ENCODE measurements around the gene DTYMK. TPM values are rescaled to one million over a fixed set of nuclear protein-coding genes. Genes with fewer than 3 reads are reported as not detected.

Gene DTYMK
- polyA plus RNA-seq, 1 of the 3 experiments (the other 2 are of a cell fraction): 51.1 TPM

- H3K4me1 ChIP-seq (ENCODE audit: control insufficient read depth in 1 of 2, insufficient read depth in 2 of 2, low read depth in 1 of 2, low read length in 1 of 2): peaks cover 0 to 19% of the 10 kb centered on the region in 2 experiments; a peak in 2 of 4 replicates
- peaks cover 18 to 33% of the 10 kb centered on the region in 2 experiments for H3K36me3 ChIP-seq (replicated peaks in 1 of 2; ENCODE audit: control insufficient read depth in 1 of 2, insufficient read depth in 2 of 2, low read length in 1 of 2)
- H3K9ac ChIP-seq: no peak overlapping the region
- H3F3A ChIP-seq (replicated peaks; ENCODE audit: insufficient read depth): peaks cover 22% of the 10 kb centered on the region
- DNase-seq: no peak
- peaks cover 7% of the 10 kb centered on the region; the same call in 1 of the 2 replicates for H4K20me1 ChIP-seq (ENCODE audit: insufficient read depth)
- H3K4me2 ChIP-seq: no peak overlapping the region
- H3K9me3 ChIP-seq: no peaks in the 10 kb centered on the region
- no peak overlapping the region for H3K27ac ChIP-seq (ENCODE audit: low read depth in 2 of 2, low read length in 1 of 2)
- H3K4me3 ChIP-seq (ENCODE audit: low read depth in 2 of 2, low read length in 1 of 2): no peak overlapping the region
- peaks cover 29% of the 10 kb centered on the region; the same call in 1 of the 2 replicates for H3K79me2 ChIP-seq (ENCODE audit: insufficient read depth)
- no peak overlapping the region for H2AFZ ChIP-seq (ENCODE audit: low read depth)
- ChIA-PET CTCF (no interaction called here), POLR2A (interaction anchor here (1.2 kb wide), 1 partner anchor 9 kb away, joined by 4 read pairs; the partner anchor contains the start of gene DTYMK)
- no peak for TF ChIP-seq FOSL2 (IDR thresholded peaks at IDR 0.05; ENCODE audit: borderline replicate concordance, low read depth)
- no peak for TF ChIP-seq JUND (IDR thresholded peaks at IDR 0.05)
- no peak for TF ChIP-seq TCF12 (IDR thresholded peaks at IDR 0.05)
- TF ChIP-seq RAD21 (IDR thresholded peaks at IDR 0.05; ENCODE audit: low read length): no peak
- TF ChIP-seq GATA2 (CRISPR knock-in tag; IDR thresholded peaks at IDR 0.05): no peak
- no peak for TF ChIP-seq EZH2phosphoT487 (IDR thresholded peaks at IDR 0.05; ENCODE audit: borderline replicate concordance, low read depth)
- no peak for TF ChIP-seq RCOR1 (IDR thresholded peaks at IDR 0.05; ENCODE audit: low read length)
- no peak for TF ChIP-seq USF1 (IDR thresholded peaks at IDR 0.05; ENCODE audit: borderline replicate concordance, low read depth)
- no peak for TF ChIP-seq CHD2 (IDR thresholded peaks at IDR 0.05; ENCODE audit: low read length, partially characterized antibody)
- TF ChIP-seq FOXM1 (IDR thresholded peaks at IDR 0.05; ENCODE audit: low read depth): no peak
- TF ChIP-seq YY1 (IDR thresholded peaks at IDR 0.05; ENCODE audit: low read depth): no peak
- no peak for TF ChIP-seq USF2 (IDR thresholded peaks at IDR 0.05; ENCODE audit: borderline replicate concordance, low read depth, low read length)
- TF ChIP-seq POLR2AphosphoS5 (IDR thresholded peaks at IDR 0.05; ENCODE audit: low read depth, low read length): no peak
- no peak for TF ChIP-seq SMC3 (IDR thresholded peaks at IDR 0.05; ENCODE audit: low read depth, low read length)
- TF ChIP-seq IRF3 (IDR thresholded peaks at IDR 0.05; ENCODE audit: low read depth, low read length): no peak
- no peak for TF ChIP-seq NFIC (IDR thresholded peaks at IDR 0.05; ENCODE audit: borderline replicate concordance)
- TF ChIP-seq MXI1 (IDR thresholded peaks at IDR 0.05; ENCODE audit: low read depth, low read length): no peak
- 94% methylated on average over 24 of the region's 24 CpGs for WGBS (ENCODE audit: low lambda C conversion rate)
- no peaks in the 10 kb centered on the region for H3K27me3 ChIP-seq (ENCODE audit: insufficient read depth)
- H3K9me2 ChIP-seq: no peaks in the 10 kb centered on the region
Observed at GRCh38 chr2:241677392-241677791, 9.2 kb downstream of the DTYMK start.
